ENCODE data around the gene RNF149.

DNA sequence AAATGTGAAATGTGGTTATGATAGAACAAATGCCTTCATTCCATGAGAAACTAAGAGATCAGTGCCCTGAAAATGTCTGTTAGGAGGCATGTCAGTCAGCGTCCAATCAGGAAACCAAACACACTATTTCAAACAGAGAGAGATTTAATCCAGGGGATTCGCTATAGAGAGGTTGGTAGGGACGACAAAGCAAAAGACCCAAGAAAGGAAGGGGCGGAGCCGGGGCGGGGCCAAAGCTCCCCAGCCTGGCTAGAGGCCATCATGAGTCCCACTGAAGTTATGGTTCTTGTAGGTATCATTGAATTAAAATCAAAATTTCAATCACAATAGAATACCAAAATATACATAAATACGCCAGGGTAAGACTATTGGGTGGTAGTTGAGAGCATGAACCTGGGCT is 32.9 kb upstream of the RNF149 start:
- TF ChIP-seq, protein P1, sequence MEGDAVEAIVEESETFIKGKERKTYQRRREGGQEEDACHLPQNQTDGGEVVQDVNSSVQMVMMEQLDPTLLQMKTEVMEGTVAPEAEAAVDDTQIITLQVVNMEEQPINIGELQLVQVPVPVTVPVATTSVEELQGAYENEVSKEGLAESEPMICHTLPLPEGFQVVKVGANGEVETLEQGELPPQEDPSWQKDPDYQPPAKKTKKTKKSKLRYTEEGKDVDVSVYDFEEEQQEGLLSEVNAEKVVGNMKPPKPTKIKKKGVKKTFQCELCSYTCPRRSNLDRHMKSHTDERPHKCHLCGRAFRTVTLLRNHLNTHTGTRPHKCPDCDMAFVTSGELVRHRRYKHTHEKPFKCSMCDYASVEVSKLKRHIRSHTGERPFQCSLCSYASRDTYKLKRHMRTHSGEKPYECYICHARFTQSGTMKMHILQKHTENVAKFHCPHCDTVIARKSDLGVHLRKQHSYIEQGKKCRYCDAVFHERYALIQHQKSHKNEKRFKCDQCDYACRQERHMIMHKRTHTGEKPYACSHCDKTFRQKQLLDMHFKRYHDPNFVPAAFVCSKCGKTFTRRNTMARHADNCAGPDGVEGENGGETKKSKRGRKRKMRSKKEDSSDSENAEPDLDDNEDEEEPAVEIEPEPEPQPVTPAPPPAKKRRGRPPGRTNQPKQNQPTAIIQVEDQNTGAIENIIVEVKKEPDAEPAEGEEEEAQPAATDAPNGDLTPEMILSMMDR (IDR thresholded peaks at IDR 0.05 in 4 of 5, conservative IDR thresholded peaks at IDR 0.05 in 1 of 5) = no peak
- no peak for TF ChIP-seq POLR2A (IDR thresholded peaks at IDR 0.05)
